ENCODE measurements around the gene CDH22.

CDH22 gene

DNA sequence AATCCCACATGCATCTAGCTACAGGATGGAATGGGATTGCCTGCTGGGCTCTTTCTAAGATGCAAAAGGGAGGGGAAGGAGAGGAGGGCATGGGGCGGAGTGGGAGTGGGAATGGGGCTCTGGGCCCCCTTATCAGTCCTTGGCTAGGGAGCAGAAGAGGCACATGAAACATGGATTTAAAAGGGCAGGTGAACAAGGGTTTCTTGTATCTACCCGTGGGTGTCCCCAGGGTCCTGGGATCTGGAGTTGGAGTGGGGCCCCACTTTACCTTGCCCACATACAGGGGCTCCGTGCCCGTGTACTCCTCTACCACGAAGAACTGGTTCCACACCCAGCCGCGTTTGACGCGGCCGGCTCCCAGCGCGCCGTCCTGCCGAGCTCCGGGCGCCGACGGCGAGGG is 57.5 kb downstream of the CDH22 start:
- no peaks in the 10 kb centered on the region for H3K79me2 ChIP-seq (ENCODE audit: low read length)
- no peaks in the 10 kb centered on the region for H4K20me1 ChIP-seq (ENCODE audit: insufficient read depth, low read length)
- TF ChIP-seq EZH2phosphoT487 (IDR thresholded peaks at IDR 0.05; ENCODE audit: low read depth) = no peak
- H3K36me3 ChIP-seq (replicated peaks; ENCODE audit: low read depth, low read length) = no peaks in the 10 kb centered on the region
- H3K9ac ChIP-seq (ENCODE audit: low read length) = no peak overlapping the region
- H3K27me3 ChIP-seq (ENCODE audit: low read depth, low read length) = peaks cover 62% of the 10 kb centered on the region
- no peak overlapping the region for H2AFZ ChIP-seq (ENCODE audit: low read depth, low read length)
- no peaks in the 10 kb centered on the region for H3K4me1 ChIP-seq (ENCODE audit: low read length)
- no peak overlapping the region for H3K4me3 ChIP-seq (ENCODE audit: low read length)
- H3K9me3 ChIP-seq (ENCODE audit: insufficient read depth, low read length) = no peaks in the 10 kb centered on the region
- H3K4me2 ChIP-seq (ENCODE audit: low read length) = no peak overlapping the region
- H3K27ac ChIP-seq (ENCODE audit: low read length) = no peak overlapping the region

DNA sequence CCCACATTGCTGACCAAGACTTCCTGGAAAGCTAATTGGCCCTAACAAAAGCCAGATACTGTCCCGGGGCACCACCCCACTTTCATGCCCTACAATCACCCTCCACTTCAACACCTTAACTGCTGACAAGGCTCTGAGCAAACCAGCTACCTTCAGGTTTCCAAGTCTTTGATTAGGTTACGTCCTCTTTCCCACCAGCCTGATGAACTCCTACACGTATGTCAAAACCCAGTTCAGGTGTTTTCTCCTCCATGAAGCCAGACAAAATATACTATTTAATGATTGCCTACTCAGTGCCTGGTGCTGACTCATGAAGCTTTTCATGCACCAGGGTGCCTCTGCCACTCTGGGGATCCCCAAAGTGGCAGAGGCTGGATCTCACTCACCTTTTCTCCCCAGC is 58.6 kb downstream of the CDH22 start:
- H3K27ac ChIP-seq (ENCODE audit: low read length) = no peak overlapping the region
- H3K4me2 ChIP-seq (ENCODE audit: low read length) = no peak overlapping the region
- H3K9ac ChIP-seq (ENCODE audit: low read length) = no peak overlapping the region
- no peaks in the 10 kb centered on the region for H3K9me3 ChIP-seq (ENCODE audit: insufficient read depth, low read length)
- no peak for TF ChIP-seq EZH2phosphoT487 (IDR thresholded peaks at IDR 0.05; ENCODE audit: low read depth)
- TF ChIP-seq, protein P1, sequence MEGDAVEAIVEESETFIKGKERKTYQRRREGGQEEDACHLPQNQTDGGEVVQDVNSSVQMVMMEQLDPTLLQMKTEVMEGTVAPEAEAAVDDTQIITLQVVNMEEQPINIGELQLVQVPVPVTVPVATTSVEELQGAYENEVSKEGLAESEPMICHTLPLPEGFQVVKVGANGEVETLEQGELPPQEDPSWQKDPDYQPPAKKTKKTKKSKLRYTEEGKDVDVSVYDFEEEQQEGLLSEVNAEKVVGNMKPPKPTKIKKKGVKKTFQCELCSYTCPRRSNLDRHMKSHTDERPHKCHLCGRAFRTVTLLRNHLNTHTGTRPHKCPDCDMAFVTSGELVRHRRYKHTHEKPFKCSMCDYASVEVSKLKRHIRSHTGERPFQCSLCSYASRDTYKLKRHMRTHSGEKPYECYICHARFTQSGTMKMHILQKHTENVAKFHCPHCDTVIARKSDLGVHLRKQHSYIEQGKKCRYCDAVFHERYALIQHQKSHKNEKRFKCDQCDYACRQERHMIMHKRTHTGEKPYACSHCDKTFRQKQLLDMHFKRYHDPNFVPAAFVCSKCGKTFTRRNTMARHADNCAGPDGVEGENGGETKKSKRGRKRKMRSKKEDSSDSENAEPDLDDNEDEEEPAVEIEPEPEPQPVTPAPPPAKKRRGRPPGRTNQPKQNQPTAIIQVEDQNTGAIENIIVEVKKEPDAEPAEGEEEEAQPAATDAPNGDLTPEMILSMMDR (IDR thresholded peaks at IDR 0.05; ENCODE audit: low read depth, low read length) = no peak
- H3K79me2 ChIP-seq (ENCODE audit: low read length) = no peaks in the 10 kb centered on the region
- peaks cover 63% of the 10 kb centered on the region for H3K27me3 ChIP-seq (ENCODE audit: low read depth, low read length)
- H4K20me1 ChIP-seq (ENCODE audit: insufficient read depth, low read length) = no peaks in the 10 kb centered on the region
- H3K4me3 ChIP-seq (ENCODE audit: low read length) = no peak overlapping the region
- H2AFZ ChIP-seq (ENCODE audit: low read depth, low read length) = no peak overlapping the region
- no peaks in the 10 kb centered on the region for H3K4me1 ChIP-seq (ENCODE audit: low read length)
- no peaks in the 10 kb centered on the region for H3K36me3 ChIP-seq (replicated peaks; ENCODE audit: low read depth, low read length)

GRCh38 chr20:46246559-46246958 is 61.7 kb downstream of the CDH22 start:
- no peak overlapping the region for H3K4me2 ChIP-seq (ENCODE audit: low read length)
- peaks cover 57% of the 10 kb centered on the region for H3K27me3 ChIP-seq (ENCODE audit: low read depth, low read length)
- no peak overlapping the region for H3K27ac ChIP-seq (ENCODE audit: low read length)
- no peak overlapping the region for H3K9ac ChIP-seq (ENCODE audit: low read length)
- no peaks in the 10 kb centered on the region for H3K9me3 ChIP-seq (ENCODE audit: insufficient read depth, low read length)
- no peaks in the 10 kb centered on the region for H3K4me1 ChIP-seq (ENCODE audit: low read length)
- no peak overlapping the region for H3K4me3 ChIP-seq (ENCODE audit: low read length)
- H3K79me2 ChIP-seq (ENCODE audit: low read length) = no peaks in the 10 kb centered on the region
- TF ChIP-seq, protein P1 (IDR thresholded peaks at IDR 0.05; ENCODE audit: low read depth, low read length) = no peak
- no peak for TF ChIP-seq EZH2phosphoT487 (IDR thresholded peaks at IDR 0.05; ENCODE audit: low read depth)
- H4K20me1 ChIP-seq (ENCODE audit: insufficient read depth, low read length) = no peaks in the 10 kb centered on the region
- no peak overlapping the region for H2AFZ ChIP-seq (ENCODE audit: low read depth, low read length)
- no peaks in the 10 kb centered on the region for H3K36me3 ChIP-seq (replicated peaks; ENCODE audit: low read depth, low read length)

- no peak overlapping the region for H3K4me2 ChIP-seq (ENCODE audit: low read length)
- H3K27ac ChIP-seq (ENCODE audit: low read length) = no peak overlapping the region
- H3K36me3 ChIP-seq (replicated peaks; ENCODE audit: low read depth, low read length) = no peaks in the 10 kb centered on the region
- H3K4me3 ChIP-seq (ENCODE audit: low read length) = no peak overlapping the region
- H3K4me1 ChIP-seq (ENCODE audit: low read length) = no peaks in the 10 kb centered on the region
- no peaks in the 10 kb centered on the region for H4K20me1 ChIP-seq (ENCODE audit: insufficient read depth, low read length)
- H3K9ac ChIP-seq (ENCODE audit: low read length) = no peak overlapping the region
- no peak overlapping the region for H2AFZ ChIP-seq (ENCODE audit: low read depth, low read length)
- H3K9me3 ChIP-seq (ENCODE audit: insufficient read depth, low read length) = no peaks in the 10 kb centered on the region
- no peak for TF ChIP-seq EZH2phosphoT487 (IDR thresholded peaks at IDR 0.05; ENCODE audit: low read depth)
- TF ChIP-seq, protein P1 (IDR thresholded peaks at IDR 0.05; ENCODE audit: low read depth, low read length) = no peak
- peaks cover 50% of the 10 kb centered on the region for H3K27me3 ChIP-seq (ENCODE audit: low read depth, low read length)
- no peaks in the 10 kb centered on the region for H3K79me2 ChIP-seq (ENCODE audit: low read length)
These were observed 64.3 kb downstream of the CDH22 start for GRCh38 chr20:46243707-46244628.
